HG03025 (cell line): Measurements from ENCODE around the gene KCTD4.
"Not testable (repeated sequence)": the region's sequence is repeated elsewhere in the genome, so short reads cannot be mapped to it uniquely, and the experiment has no call there.

ENCODE experiments used
- ATAC-seq: cut with Tn5 transposase; IDR thresholded peaks from one replicate; pipeline ENCODE4 v1.9.1; 2021; ENCODE audit warnings: mild to moderate bottlenecking, moderate library complexity; ENCODE audit not compliant: unreplicated experiment, low FRiP score

KCTD4 gene

DNA sequence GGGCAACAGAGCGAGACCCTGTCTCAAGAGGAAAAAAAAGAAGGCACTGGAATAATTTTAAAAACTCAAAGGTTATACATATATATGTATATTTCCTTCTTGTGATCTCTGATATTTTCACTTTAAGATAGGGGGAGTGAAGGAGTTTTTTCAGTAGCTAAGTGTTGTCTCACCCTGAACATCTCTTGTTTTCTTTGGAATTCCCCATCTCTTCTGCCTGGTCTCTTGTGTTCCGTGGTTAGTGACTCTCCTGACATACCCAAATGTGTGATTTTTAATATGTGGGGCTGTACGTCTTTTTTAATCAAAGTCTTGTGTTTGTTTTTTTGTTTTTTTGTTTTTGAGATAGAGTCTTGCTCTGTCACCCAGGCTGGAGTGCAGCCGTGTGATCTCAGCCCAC, 15.3 kb upstream of the KCTD4 start:
- ATAC-seq = no peak

DNA sequence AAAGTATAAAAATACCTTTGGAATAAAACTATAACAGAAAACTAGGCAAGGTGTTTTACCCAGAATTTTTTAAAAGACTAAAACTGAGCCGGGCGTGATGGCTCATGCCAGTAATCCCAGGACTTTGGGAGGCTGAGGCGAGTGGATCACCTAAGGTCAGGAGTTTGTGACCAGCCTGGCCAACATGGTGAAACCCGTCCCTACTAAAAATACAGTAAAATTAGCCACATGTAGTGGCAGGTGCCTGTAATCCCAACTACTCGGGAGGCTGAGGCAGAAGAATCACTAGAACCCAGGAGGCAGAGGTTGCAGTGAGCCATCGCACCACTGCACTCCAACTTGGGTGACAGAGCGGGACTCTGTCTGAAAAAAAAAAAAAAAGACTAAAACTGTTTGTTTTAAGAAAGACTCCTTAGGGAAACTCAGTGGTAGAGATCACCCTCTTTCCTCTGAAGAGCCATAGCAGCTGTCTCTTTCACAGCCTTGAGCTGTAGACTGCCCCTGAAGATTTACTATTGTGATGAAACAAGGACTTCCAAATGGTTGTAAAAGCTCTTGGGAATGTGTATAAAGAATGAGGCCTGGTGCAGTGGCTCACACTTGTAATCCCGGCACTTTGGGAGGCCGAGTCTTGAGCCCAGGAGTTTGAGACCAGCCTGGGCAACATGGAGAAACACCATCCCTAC, 14.7 kb upstream of the KCTD4 start:
- no peak for ATAC-seq

DNA sequence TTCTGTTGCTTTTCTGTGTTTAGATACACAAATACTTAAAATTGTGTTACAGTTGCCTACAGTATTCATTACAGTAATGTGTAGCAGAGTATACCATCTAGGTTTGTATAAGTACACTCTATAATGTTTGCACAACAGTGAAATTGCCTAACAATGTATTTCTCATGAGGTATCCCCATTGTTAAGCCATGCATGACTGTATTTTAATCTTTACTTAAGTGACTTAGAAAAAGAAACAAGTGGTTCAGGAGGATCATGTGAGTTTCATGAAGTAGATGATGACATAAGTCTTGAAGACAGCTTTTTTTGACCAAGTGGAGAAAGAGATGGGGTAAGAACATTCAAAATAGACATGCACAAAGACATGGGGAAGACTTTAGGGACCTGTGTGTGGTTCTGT, 8.4 kb upstream of the KCTD4 start:
- ATAC-seq = no peak

DNA sequence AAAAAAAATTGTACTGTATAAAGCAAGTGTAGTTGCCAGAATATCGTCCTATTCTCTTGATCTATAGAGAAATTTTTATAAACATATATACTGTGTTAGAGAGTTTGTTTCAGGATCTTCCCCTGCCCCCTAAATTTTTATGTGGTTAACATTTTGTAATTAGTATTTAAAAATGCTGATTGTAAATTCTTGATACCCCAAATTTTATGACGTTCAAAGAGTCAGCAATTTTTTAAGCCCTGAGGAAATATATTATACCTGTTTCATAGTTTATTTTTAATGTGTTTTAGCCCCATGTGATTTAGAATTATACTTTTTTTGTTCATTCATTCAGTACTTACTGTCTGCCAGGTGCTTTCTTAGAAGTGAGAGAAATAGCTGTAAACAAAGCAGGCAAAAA, 7.3 kb upstream of the KCTD4 start:
- ATAC-seq = no peak

DNA sequence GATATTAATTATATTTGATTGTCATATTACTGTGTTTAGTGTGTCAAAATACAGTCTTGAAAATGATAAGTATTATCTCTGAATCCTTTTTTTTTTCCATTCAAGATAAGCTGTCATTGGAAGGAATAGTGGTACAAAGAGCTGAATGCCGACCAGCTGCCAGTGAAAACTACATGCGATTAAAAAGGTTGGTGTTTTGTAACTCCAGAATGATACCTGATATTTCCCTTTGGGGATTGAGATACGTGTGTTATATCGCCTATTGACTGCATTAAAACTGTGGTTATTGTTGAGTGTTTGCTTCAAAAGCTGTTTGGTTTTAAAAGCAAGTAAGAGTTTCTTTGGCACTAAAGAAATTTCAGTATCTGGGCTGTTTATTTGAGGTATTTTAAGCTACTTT, 6.5 kb upstream of the KCTD4 start:
- no peak for ATAC-seq

DNA sequence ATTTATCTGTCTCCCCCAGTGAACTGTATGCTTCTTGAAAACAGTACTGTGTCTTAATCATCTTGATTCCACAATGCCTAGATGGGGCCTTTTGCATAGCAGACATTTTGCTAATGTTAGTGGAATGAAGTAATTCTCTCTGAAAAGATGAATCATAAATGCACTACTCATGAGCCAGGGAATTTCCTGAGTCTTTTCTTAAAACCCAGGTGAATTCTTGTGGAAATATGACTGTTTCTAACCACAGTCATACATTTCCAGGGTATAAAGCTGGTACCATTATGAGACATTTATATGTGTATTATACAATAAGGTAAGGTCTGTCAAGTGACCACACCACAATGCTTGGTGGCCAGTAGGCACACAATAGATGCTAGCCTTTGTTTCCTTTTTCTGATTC, 5.5 kb upstream of the KCTD4 start:
- no peak for ATAC-seq

DNA sequence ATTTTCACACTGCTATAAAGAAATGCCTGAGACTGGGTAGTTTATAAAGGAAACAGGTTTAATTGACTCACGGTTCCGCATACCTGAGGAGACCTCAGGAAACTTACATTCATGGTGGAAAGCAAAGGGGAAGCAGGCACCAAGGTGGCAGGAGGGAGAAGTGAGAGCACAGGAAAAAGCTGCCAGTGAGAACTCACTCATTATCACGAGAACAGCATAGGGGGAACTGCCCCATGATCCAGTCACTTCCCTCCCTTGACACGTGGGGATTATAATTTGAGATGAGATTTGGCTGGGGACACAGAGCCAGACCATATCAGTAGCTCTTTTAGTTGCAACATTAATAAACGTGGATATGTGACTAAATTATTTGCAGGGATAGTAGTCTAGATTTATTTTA, 4.3 kb upstream of the KCTD4 start:
- no peak for ATAC-seq

DNA sequence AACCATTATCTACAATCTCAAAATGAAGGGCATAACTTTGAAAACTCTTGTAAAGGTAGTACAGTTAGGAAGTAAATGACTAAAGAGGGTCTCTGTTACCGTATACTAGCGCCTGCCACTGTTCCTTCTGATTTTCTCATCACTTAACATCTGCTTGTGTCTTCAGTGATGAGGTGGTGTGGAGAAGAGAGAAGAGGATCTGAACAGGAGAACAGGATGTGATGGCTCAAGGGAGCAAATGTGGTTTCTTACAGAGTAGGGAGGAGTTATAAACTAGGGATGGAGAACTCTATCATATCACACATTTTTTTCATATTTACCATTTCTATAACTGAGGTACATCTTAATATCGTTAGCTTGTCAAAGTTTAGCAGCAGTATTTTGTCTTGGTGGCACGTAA, 1.1 kb downstream of the KCTD4 start:
- no peak for ATAC-seq

DNA sequence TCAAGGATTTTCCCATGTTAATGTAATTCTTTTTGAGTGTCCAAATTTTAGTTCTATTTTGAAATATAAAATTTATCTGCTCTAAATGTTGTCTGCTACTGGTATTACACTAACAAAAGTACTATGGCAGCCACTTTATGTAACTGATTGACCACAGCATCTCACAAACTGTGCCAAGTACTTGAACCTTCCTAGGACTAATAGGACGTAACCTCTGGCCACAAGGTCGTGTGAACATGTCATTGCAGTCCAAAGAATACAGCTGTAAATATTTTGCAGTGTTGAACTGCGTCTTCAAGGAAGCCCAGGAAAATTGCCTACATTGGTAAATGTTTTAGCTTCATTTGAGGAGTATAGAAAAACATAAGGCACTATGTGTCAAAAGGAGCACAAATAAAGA, 1.9 kb downstream of the KCTD4 start:
- no peak for ATAC-seq

DNA sequence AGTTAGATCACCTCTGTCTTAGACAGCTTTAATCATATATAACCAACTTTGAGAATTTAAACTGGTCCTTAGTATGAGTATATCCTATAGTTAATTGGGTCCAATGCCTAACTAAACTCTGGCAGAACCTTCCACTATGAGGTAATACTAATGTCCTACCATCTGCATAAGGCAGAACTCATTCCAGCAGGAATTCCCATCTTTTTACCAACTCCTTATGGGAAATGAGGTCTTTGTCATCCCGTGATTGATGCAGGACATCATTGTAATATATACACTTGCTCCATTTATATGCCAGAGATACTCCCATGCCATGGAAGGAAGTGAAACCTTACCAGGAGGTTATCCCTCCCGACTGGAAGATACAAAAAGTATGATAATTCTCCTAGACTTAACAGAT, 2.8 kb downstream of the KCTD4 start:
- ATAC-seq = no peak

DNA sequence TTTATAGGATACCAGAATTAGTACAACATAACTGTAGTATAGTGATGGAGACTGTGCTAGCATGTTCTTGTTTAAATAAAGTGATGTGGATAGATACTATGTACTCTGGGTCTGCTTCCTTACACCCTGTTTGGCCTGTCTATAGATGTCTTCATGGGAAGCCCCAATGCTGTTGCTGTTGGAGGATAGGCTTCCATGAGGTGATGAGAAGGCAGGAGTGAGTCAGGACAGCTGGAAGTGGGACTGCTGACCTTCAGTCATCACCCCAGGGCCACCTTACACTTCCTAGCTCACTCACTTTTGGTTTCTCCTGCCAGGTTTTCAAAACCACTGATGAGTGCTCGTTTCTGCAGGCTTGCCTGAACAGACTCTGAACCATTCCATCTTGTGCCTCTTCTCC, 4.2 kb downstream of the KCTD4 start:
- ATAC-seq = no peak

DNA sequence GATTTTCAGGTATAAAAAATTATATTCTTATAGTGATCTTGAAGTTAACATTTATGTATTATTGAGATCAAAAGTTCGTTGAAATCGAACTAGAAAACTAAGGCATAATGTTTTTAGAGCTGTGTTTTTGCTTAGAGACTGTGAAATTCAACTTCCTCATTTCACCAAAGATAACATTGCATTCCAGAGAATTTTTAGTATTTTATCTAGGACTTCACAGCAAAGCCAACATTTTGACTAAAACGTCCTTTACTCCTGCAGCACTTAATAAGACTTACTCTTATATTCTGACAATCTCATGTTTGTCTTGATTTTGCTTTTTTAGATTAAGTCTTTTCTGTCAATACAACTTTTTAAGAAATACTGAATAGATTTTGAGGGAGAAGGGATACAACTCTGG, 4.7 kb downstream of the KCTD4 start:
- ATAC-seq = no peak

DNA sequence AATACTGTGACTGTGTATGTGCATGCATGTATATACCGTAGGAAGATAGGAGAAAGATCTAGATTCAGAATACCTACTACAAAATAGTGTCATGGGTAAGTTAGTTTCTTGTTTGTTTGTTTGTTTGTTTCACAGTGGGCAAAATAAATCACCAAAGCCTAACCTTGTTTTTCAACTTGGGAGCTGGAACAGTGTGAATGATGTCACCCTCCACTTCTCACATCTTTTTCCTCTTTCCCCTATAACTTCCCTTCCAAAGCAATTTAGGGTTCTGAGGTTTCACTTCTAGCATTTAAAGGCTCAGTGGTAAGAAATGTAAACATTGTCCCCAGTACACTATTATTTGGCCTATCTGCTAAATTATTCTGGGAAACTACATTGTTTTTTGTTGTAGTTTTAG, 5.4 kb downstream of the KCTD4 start:
- no peak for ATAC-seq

DNA sequence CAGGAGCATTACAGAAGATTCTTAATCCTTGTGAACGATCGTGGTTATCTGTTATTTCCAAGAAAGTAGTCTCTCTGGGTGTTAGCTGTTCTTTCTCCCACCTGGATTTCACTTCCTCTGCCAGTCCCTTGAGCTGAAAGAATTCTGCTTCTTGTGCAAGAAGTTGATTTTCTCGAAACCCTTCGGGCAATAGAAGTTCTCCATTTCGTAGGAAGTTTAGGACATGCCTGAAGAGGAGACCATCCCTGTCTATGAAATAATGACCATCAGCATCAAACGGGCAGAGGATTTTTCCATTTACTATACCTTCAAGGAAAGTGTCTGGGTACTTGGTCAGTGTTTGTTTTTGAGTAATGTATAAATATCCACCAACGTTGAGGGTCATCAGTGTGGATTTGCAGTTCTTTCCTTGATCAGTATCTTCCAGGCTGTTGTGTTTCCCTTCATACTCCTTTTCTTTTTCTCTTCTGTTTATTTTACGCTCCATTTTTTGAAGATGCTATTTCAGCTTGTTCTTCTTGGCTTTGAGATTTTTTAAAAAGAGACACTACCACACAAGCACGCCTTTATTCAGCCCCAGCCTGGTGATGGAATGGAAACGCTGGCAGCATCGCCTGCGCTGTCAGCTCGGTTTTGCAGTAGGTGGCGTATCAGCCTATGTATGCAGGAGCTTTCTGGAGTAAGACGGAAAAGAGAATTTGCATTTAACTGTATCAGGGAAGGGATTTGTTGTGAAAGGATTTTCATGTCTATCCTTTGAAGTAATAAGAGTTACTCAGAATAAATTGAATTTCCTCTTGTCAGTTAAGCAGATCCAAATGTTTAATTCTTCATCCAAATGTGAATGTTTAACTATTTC, 6.5 kb downstream of the KCTD4 start:
- ATAC-seq = no peak

DNA sequence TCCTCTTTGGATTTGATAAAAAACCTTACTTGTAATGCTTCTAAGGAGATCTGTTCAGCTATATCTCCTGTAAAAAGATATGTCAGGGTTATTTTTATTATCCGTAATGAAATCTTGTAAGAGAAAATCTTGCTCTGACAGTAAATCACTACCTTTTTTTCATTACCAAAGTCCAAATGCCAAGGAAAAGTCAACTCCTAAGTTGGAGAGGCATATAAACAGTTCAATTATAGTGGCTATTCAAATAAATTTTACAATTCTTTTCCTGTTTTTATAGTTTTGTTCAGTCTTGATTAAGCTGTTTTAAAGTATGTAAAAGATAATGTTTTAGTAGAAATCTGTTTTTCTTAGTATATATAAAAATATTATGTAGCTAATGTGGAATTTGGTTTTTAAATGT, 9.0 kb downstream of the KCTD4 start:
- ATAC-seq = no peak

DNA sequence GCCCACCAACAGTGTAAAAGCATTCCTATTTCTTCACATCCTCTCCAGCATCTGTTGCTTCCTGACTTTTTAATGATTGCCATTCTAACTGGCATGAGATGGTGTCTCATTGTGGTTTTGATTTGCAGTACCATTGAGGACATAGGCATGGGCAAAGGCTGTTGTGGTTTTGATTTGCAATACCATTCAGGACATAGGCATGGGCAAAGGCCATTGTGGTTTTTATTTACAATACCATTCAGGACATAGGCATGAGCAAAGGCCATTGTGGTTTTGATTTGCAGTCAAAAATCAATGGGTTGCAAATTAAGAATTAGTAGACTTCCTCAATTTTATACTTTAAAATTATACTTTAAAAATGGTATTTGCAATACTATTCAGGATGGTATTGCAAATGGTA, 11.3 kb downstream of the KCTD4 start:
- ATAC-seq = not testable (repeated sequence)

DNA sequence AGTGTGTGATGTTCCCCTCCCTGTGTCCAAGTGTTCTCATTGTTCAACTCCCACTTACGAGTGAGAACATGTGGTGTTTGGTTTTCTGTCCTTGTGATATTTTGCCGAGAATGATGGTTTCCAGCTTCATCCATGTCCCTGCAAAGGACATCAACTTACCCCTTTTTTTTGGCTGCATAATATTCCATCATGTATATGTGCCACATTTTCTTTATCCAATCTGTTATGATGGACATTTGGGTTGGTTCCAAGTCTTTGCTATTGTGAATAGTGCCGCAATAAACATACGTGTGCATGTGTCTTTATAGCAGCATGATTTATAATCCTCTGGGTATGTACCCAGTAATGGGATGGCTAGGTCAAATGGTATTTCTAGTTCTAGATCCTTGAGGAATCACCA, 11.8 kb downstream of the KCTD4 start:
- not testable (repeated sequence) for ATAC-seq

DNA sequence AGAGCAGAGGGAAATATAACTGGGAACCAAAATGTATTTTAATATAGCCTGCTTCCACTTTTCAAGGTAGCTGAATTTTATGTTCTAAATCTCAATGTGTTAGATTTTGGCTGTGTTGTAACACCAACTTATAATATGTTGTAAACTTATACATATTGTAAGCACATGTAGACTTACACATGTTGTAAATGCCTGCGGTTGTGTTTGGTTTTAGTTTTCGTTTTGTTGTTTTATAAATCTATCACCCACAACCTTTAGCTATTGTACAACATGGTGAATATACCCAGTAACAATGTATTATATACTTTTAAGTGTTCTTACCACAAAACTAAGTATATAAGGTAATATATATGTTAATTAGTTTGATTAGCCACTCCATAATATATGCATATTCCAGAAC, 15.6 kb downstream of the KCTD4 start:
- ATAC-seq = no peak

DNA sequence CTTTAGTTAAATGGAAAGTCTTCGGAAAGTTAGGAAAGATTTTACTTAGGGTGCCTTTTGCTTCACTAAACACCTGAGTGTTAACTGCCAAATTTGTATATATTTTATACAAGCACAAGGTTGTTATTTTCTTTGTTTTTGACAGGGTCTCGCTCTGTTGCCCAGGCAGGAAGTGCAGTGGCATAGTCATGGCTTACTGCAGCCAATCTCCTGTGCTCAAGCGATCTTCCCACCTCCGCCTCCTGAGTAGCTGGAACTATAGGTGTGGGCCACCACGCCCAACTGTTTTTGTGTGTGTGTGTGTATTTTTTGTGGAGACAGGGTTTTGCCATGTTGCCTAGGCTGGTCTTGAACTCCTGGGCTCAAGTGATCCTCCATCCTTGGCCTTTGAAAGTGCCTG, 16.2 kb downstream of the KCTD4 start:
- no peak for ATAC-seq

DNA sequence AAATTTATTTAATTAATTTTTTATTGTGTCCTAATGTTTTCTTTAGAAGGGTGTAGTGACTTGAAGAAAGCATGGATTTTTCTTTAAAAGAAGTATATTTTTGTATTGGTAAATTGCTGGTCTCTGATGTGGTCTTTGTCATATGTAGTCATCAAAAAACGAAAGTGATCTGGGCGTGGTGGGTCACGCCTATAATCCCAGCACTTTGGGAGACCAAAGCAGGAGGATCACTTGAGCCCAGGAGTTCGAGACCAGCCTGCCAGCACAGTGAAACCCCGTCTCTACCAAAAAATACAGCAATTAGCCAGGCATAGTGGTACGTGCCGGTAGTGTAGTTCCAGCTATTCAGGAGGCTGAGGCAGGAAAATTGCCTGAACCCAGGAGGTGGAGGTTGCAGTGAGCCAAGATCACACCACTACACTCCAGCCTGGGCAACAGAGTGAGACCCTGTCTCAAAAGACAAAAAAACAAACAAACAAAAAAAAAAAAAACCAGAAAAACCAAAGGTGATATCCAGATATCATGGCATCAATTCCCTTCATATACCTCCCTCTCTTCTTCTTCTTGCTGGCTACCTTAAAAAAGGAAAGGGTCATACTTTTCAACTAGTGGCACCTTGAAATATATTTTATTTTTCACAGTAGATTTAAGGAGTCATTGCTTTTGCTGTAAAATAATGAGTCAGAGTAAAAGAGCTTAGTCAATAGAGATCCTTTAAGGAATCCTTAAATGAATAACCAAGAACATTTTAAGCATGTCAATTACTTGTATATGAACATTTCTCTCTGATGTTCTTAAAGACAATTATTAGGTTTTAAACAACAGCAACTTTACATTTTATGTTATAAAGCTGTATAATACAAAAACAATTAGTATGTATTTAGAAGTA, 19.9 kb downstream of the KCTD4 start:
- ATAC-seq = no peak

DNA sequence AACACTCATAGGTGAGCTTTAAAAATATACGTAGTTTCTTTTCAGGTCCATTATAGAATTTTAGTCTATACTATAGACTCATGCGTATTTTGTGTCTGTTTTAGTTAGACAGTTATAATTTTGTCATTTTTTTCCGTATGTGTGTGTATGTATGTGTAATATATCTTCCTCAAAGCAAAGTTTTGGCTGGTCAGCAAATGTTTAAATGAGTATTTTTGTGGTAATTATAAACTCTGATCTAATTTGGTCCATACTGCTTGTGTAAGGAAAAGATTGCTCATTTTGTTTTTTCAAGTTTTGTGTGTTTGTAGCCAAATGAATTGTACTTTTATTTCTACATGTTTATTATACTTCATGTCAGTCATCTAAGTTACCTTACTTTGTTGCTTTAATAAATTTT, 20.5 kb downstream of the KCTD4 start:
- no peak for ATAC-seq
